NCI-H1436 (cell line): ENCODE data around the gene IARS1.

Source experiments
- DNase-seq: peaks from one replicate; lab custom pipeline; 2025; lab: John Stamatoyannopoulos, UW

The IARS1 gene

GRCh38 chr9:92295240-92295790, 1.8 kb upstream of the IARS1 start:
- DNase-seq, result no peak

GRCh38 chr9:92294297-92294676, 790 bp upstream of the IARS1 start:
- no peak for DNase-seq

- no peak for DNase-seq
Observed at GRCh38 chr9:92293075-92293354, 482 bp downstream of the IARS1 start.

- DNase-seq, result no peak
Observed at GRCh38 chr9:92292338-92293074, 991 bp downstream of the IARS1 start.

GRCh38 chr9:92291577-92291976, 1.9 kb downstream of the IARS1 start:
- DNase-seq, result no peak

GRCh38 chr9:92290785-92291429, 2.6 kb downstream of the IARS1 start:
- DNase-seq, result no peak

- no peak for DNase-seq
Observed at GRCh38 chr9:92289708-92290390, 3.6 kb downstream of the IARS1 start.

GRCh38 chr9:92279302-92279701, 14.2 kb downstream of the IARS1 start:
- DNase-seq, result no peak

GRCh38 chr9:92278110-92278509, 15.4 kb downstream of the IARS1 start:
- no peak for DNase-seq

- no peak for DNase-seq
Observed at GRCh38 chr9:92276331-92277032, 17.0 kb downstream of the IARS1 start.

GRCh38 chr9:92275541-92275940, 18.0 kb downstream of the IARS1 start:
- no peak for DNase-seq

- DNase-seq, result no peak
Observed at GRCh38 chr9:92270511-92270910, 23.0 kb downstream of the IARS1 start.

GRCh38 chr9:92266486-92266885, 27.0 kb downstream of the IARS1 start:
- DNase-seq, result no peak

GRCh38 chr9:92265154-92265553, 28.3 kb downstream of the IARS1 start:
- DNase-seq, result no peak

- DNase-seq, result no peak
Observed at GRCh38 chr9:92263131-92263530, 30.4 kb downstream of the IARS1 start.

- no peak for DNase-seq
Observed at GRCh38 chr9:92257327-92257726, 36.2 kb downstream of the IARS1 start.

GRCh38 chr9:92254381-92255337, 38.8 kb downstream of the IARS1 start:
- DNase-seq, result no peak

GRCh38 chr9:92253656-92254055, 39.8 kb downstream of the IARS1 start:
- DNase-seq, result no peak

GRCh38 chr9:92247981-92248380, 45.5 kb downstream of the IARS1 start:
- DNase-seq, result no peak

- no peak for DNase-seq
Observed at GRCh38 chr9:92247296-92247695, 46.2 kb downstream of the IARS1 start.

- no peak for DNase-seq
Observed at GRCh38 chr9:92245005-92245797, 48.3 kb downstream of the IARS1 start.
